Activated T-cell treated with anti-CD3 and anti-CD28 coated beads, Interleukin-2, amount 50 U/mL, for 4 hours (primary cell): ENCODE results near the gene SMC1B. TPM values are rescaled to one million over a fixed set of nuclear protein-coding genes. Genes with fewer than 3 reads are reported as not detected.
"Not testable (repeated sequence)": the region's sequence is repeated elsewhere in the genome, so short reads cannot be mapped to it uniquely, and the experiment has no call there.

Experiments
- ATAC-seq, 2 donors: fragments of 200-7000 bp; cut with Tn5 transposase; one replicate each; pipeline ENCODE4 v1.10.0; 2021
- DNase-seq: peaks from one replicate; pipeline ENCODE4 v3.0.0-alpha.2; 2020
- H3K27me3 Mint-ChIP-seq: one replicate; pipeline ENCODE4 v1.8.0; 2021; ENCODE audit warnings: low read depth, mixed read lengths
- H3K36me3 Mint-ChIP-seq: one replicate; pipeline ENCODE4 v1.8.0; 2022; ENCODE audit warnings: mixed read lengths; ENCODE audit not compliant: insufficient read depth
- H3K4me1 Mint-ChIP-seq: one replicate; pipeline ENCODE4 v1.8.0; 2021; ENCODE audit warnings: low read depth, mixed read lengths
- H3K4me3 Mint-ChIP-seq: one replicate; pipeline ENCODE4 v1.8.0; 2021; ENCODE audit warnings: mild to moderate bottlenecking, moderate library complexity, mixed read lengths
- H3K9me3 Mint-ChIP-seq: one replicate; pipeline ENCODE4 v1.8.0; 2021; ENCODE audit warnings: mixed read lengths
- total RNA-seq, 3 donors: library from RNA; stranded (reverse); gene quantifications; one replicate each; pipeline ENCODE4 v1.2.1, GENCODE V29; 2021

SMC1B gene
- total RNA-seq, 3 donors from 2014 or later = 0.13 to 0.24 (median 0.18) TPM

DNA sequence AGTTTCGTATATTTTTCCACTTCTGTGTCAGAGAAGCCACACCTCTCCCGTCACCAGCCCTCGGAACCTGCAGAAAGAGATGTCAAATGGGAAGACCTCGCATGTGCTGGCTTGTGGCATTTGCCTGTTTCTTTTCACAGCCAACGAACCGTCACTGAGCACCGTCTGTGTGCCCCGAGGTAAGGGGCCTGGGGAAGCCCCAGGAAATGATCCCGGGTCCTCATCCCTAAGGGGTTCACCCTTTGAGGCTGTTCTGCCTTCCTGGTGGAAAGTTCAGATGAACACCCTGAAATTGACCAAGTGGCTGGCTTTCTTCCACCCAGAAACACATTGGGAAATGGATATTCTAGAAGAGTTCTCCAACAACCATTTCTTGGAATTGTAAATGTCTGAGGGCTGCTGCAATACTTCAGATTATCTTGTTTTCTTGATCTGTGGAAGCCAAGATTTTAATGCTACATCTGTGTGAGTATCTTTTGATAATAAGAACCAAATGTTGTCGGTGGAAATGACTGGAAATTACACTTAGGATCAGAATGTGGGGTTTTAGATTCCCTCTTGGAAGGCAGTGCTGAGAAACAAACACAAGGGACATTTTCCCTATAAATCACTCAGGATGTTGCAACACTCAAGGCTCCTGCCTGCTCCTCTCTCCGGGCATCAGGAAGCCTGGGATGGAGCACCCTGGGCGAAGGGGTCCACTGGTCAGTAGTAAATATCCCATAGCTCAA is 37.7 kb upstream of the SMC1B start:
- no peak overlapping the region for H3K4me3 Mint-ChIP-seq
- ATAC-seq = no peak
- no peaks in the 10 kb centered on the region for H3K9me3 Mint-ChIP-seq
- no peaks in the 10 kb centered on the region for H3K4me1 Mint-ChIP-seq
- no peaks in the 10 kb centered on the region for H3K36me3 Mint-ChIP-seq
- no peak for DNase-seq
- peaks cover 10% of the 10 kb centered on the region for H3K27me3 Mint-ChIP-seq

DNA sequence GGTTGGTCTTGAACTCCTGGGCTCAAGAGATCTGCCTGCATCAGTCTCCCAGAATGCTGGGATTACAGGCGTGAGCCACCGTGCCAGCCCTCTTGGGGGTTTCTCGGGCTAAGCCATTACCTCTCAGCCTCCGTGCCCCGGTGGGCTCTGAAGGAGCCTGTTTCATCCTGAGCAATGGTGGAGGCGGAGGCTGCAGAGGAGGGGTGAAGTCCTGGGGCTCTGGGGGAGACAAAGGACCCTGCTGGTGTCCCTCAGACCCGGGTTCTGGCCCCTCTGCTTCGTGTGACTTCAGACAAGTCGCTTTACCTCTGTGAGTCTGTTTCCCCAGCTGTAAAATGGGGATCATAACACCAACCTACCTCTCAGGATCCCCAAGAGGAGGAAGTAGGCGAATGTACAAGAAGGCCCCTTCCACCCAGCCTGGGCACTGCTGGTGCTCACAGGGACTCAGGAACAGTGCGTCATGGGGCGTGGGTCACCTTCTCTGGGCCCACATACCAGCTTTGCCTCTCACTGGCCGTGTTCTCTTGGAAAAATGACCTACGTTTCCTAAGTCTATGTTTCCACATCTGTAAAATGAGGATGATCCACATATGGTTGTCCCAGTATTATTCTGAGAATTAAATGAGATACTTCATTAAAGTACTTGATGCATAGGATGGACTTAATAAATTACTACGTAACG is 36.8 kb upstream of the SMC1B start:
- H3K9me3 Mint-ChIP-seq = no peaks in the 10 kb centered on the region
- H3K36me3 Mint-ChIP-seq = no peaks in the 10 kb centered on the region
- DNase-seq = no peak
- H3K27me3 Mint-ChIP-seq = peaks cover 10% of the 10 kb centered on the region
- no peak for ATAC-seq
- no peaks in the 10 kb centered on the region for H3K4me1 Mint-ChIP-seq
- H3K4me3 Mint-ChIP-seq = no peak overlapping the region

DNA sequence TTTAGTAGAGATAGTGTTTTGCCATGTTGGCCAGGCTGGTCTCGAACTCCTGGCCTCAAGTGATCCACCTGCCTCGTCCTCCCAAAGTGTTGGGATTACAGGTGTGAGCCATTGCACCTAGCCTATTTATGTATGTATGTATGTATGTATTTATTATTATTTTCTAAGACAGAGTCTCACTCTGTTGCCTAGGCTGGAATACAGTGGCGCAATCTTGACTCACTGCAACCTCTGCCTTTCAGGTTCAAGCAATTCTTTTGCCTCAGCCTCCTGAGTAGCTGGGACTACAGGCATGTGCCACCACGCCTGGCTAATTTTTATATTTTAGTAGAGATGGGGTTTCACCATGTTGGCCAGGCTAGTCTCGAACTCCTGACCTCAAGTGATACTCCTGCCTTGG is 36.0 kb upstream of the SMC1B start:
- not testable (repeated sequence) for H3K27me3 Mint-ChIP-seq, H3K9me3 Mint-ChIP-seq, H3K4me3 Mint-ChIP-seq, ATAC-seq, H3K4me1 Mint-ChIP-seq, DNase-seq, H3K36me3 Mint-ChIP-seq

DNA sequence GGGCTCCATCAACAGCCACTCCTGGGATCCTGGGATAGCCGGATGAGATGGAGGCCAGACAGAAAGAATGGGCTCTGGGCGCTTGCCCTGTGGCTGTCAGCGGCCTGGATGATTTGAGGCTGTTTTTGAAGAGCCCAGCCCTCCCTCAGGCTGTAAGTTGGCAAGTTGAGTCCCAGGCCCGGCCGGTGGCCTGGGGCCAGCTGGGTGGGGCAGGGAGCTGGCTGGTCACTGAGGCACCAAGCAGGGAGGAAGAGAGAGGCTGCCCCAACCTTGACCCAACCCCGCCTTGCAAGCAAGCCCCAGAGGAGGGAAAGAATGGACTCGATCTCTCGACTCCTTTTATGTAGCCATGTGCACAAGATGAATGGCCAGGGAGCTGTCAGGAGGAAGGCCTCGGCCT is 35.0 kb upstream of the SMC1B start:
- Mint-ChIP-seq H3K36me3 (no peaks in the 10 kb centered on the region), H3K4me3 (no peak overlapping the region), H3K4me1 (no peaks in the 10 kb centered on the region), H3K27me3 (peaks cover 7% of the 10 kb centered on the region), H3K9me3 (no peaks in the 10 kb centered on the region)
- DNase-seq (no peak), ATAC-seq (no peak)

DNA sequence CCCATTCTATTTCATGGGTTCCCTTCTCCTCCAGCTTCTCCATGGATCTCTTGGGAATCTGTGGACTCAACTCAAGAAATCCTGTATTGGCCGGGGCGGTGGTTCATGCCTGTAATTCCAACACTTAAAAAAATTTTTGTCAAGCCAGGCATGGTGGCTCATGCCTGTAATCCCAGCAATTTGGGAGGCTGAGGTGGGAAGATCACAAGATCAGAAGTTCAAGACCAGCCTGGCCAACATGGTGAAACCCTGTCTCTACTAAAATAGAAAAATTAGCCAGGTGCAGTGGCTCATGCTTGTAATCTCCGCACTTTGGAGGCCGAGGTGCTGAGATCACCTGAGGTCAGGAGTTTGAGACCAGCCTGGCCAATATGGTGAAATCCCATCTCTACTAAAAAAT is 34.2 kb upstream of the SMC1B start:
- ATAC-seq, H3K4me1 Mint-ChIP-seq, H3K4me3 Mint-ChIP-seq, H3K9me3 Mint-ChIP-seq, DNase-seq, H3K27me3 Mint-ChIP-seq, H3K36me3 Mint-ChIP-seq: not testable (repeated sequence)

DNA sequence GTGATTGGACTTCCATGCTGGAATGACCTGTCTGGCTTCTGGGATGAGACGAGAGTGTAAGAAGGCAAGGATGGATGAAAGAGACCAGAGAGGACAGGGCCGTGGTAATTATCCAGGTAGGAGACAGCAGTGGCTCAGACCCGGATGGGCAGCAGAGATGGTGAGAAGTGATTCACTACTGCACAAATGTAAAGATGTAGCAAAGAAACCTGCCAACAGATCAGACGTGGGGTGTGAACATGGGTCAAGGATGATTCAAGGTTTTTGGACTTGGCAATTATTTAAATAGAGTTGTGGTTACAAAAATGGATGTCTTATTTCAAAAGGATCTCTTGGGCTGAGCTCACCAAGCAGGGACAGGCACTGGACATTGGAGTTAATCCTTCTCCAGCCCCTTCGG is 32.8 kb upstream of the SMC1B start:
- no peak overlapping the region for H3K4me3 Mint-ChIP-seq
- H3K36me3 Mint-ChIP-seq = no peaks in the 10 kb centered on the region
- DNase-seq (no peak), ATAC-seq (no peak)
- peaks cover 1% of the 10 kb centered on the region for H3K27me3 Mint-ChIP-seq
- peaks cover 1% of the 10 kb centered on the region for H3K4me1 Mint-ChIP-seq
- H3K9me3 Mint-ChIP-seq = no peaks in the 10 kb centered on the region

DNA sequence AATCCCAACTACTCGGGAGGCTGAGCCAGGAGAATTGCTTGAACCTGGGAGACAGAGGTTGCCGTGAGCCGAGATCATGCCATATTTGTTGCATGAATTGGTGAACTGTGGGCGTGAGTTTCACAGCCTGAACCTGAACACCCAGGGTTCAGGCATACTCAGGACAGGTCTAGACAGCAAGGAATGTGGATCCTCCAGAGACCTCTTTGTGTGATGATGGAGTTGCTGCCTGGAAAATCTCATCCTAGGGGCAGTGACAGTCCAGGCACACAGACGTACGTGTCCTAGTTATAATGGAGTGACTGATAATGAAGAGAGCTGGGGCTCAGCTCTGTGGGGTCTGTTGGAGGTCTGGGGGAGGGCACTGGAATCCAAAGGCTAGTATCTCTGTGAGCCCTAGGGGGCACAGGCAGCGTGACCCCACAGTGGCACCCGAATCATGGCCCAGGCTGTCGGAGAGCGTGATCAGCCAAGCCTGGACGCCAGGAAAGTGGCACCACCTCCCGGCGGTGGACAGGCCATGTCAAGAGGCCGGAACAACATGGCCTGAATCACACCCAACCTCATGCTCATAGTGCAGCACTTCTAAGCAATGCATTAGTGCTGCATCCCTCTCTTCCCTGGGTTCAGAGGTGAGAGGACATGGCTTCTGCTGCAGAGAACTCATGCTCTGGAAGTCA is 31.8 kb upstream of the SMC1B start:
- H3K36me3 Mint-ChIP-seq = no peaks in the 10 kb centered on the region
- DNase-seq (no peak), ATAC-seq (no peak)
- no peak overlapping the region for H3K4me3 Mint-ChIP-seq
- no peaks in the 10 kb centered on the region for H3K9me3 Mint-ChIP-seq
- H3K27me3 Mint-ChIP-seq = peaks cover 2% of the 10 kb centered on the region
- peaks cover 11% of the 10 kb centered on the region for H3K4me1 Mint-ChIP-seq

DNA sequence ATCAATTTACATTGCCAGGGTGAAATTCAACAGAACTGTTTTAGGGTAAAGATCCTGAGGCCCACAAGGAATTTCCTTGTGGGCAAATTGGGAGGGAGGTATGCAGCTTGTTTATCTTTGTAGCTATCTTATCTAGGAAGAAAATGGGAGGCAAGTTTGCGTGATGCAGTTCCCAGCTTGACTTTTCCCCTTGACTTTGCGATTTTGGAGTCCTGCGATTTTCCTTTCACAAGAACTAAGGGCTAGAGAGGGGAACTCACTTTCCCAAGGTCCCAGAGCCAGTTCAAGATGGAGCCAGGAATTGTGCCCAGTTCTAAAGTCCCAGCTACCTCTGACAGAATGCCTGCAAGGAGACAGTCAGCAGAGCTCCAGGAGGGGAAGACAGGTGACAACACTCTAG is 30.8 kb upstream of the SMC1B start:
- no peak for ATAC-seq
- Mint-ChIP-seq H3K4me1 (peaks cover 11% of the 10 kb centered on the region), H3K9me3 (no peaks in the 10 kb centered on the region), H3K4me3 (no peak overlapping the region), H3K36me3 (no peaks in the 10 kb centered on the region), H3K27me3 (peaks cover 2% of the 10 kb centered on the region)
- no peak for DNase-seq

DNA sequence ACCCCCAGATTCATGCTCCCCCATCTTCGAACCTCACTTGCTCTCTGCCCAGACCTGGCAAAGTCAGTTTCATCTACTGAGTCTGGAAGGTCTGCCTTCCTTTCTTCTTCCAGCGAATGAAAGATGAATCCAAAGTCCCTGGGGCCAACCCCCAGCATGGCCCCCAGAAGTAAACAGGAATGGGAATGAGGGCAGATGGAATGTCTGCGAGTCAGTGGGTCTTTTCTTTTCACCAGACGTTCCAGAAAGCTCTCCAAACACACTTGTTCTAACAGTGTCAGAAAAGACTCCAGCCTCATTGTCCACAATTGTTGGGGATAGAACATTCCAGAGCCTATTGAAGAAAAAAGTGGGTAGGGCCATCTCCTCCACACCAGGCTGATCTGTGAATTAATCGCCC is 28.7 kb upstream of the SMC1B start:
- no peak for ATAC-seq
- no peak for DNase-seq
- H3K4me3 Mint-ChIP-seq = no peak overlapping the region
- peaks cover 2% of the 10 kb centered on the region for H3K27me3 Mint-ChIP-seq
- peaks cover 12% of the 10 kb centered on the region for H3K4me1 Mint-ChIP-seq
- H3K36me3 Mint-ChIP-seq = no peaks in the 10 kb centered on the region
- H3K9me3 Mint-ChIP-seq = no peaks in the 10 kb centered on the region

DNA sequence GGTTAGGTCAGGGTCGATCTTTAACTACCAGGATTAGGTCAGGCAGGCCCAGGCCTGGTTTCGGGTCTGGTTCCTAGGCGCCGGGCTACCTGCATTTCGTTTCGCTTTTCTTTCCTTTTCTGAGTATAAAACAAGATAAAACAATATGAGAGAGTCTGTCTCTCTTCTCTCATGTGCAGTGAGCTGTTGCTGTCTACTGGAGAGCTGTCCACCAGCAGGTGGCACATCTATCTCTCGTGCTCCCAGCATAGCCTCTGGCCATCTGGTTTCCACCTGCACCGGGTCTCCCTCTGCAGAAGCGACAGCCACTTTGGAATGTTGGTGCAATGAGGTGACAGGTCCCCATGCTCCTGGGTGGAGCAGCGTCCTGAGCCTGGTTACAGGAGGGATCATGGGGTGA is 27.7 kb upstream of the SMC1B start:
- peak; percentile 70 to 76 for ATAC-seq
- H3K36me3 Mint-ChIP-seq = no peaks in the 10 kb centered on the region
- H3K4me3 Mint-ChIP-seq = peak overlapping the region; percentile 62
- no peaks in the 10 kb centered on the region for H3K9me3 Mint-ChIP-seq
- peaks cover 12% of the 10 kb centered on the region for H3K4me1 Mint-ChIP-seq
- no peak for DNase-seq
- peaks cover 2% of the 10 kb centered on the region for H3K27me3 Mint-ChIP-seq

DNA sequence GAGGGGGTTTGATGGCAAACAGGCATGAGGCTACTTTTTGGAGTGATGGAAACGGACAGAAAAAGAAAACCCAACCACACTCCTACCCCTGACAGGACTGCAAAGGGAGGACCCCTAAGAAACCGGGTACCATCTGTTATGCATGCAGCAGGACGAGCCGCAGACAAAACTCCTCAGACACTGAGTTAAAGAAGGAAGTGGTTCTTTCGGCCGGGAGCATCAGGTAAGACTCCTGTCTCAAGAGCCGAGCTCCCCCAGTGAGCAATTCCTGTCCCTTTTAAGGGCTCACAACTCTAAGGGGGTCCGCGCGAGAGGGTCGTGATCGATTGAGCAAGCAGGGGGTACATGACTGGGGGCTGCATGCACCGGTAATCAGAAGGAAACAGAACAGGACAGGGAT is 27.3 kb upstream of the SMC1B start:
- H3K27me3 Mint-ChIP-seq, DNase-seq, H3K9me3 Mint-ChIP-seq, ATAC-seq, H3K36me3 Mint-ChIP-seq: not testable (repeated sequence)
- Mint-ChIP-seq H3K4me1 (peaks cover 14% of the 10 kb centered on the region), H3K4me3 (peak overlapping the region; percentile 62)

DNA sequence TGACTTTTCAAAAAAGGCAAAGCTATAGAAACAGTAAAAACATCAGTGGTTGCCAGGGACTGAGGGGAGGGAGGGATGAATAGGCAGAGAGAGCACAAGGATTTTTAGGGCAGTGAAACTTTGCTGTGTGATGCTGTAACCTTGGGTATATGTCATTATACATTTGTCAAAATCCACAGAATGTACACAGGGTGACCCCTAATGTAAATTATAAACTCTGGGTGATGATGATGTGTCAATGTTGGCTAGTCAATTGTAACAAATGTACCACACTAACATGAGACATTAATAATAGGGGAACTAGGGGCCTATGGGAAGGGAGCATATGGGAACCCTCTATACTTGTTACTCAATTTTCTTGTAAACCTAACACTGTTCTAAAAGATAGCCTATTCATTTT is 24.9 kb upstream of the SMC1B start:
- H3K4me1 Mint-ChIP-seq = peaks cover 20% of the 10 kb centered on the region
- H3K27me3 Mint-ChIP-seq = peaks cover 2% of the 10 kb centered on the region
- no peaks in the 10 kb centered on the region for H3K9me3 Mint-ChIP-seq
- no peak overlapping the region for H3K4me3 Mint-ChIP-seq
- ATAC-seq (no peak), DNase-seq (no peak)
- H3K36me3 Mint-ChIP-seq = no peaks in the 10 kb centered on the region

DNA sequence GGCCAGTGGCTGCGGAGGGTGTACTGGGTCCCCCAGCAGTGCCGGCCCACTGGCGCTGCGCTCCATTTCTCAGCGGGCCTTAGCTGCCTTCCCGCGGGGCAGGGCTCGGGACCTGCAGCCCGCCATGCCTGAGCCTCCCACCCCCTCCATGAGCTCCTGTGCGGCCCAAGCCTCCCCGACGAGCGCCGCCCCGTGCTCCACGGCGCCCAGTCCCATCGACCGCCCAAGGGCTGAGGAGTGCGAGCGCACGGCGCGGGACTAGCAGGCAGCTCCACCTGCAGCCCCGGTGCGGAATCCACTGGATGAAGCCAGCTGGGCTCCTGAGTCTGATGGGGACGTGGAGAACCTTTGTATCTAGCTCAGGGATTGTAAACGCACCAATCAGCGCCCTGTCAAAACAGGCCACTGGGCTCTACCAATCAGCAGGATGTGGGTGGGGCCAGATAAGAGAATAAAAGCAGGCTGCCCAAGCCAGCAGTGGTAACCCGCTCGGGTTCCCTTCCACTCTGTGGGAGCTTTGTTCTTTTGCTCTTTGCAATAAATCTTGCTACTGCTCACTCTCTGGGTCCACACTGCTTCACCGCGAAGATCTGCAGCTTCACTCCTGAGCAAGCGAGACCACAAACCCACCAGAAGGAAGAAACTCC is 23.6 kb upstream of the SMC1B start:
- ATAC-seq, H3K9me3 Mint-ChIP-seq, H3K27me3 Mint-ChIP-seq, H3K36me3 Mint-ChIP-seq: not testable (repeated sequence)
- peak overlapping the region; percentile 16 for H3K4me3 Mint-ChIP-seq
- DNase-seq = peak; percentile 18
- peaks cover 20% of the 10 kb centered on the region for H3K4me1 Mint-ChIP-seq

DNA sequence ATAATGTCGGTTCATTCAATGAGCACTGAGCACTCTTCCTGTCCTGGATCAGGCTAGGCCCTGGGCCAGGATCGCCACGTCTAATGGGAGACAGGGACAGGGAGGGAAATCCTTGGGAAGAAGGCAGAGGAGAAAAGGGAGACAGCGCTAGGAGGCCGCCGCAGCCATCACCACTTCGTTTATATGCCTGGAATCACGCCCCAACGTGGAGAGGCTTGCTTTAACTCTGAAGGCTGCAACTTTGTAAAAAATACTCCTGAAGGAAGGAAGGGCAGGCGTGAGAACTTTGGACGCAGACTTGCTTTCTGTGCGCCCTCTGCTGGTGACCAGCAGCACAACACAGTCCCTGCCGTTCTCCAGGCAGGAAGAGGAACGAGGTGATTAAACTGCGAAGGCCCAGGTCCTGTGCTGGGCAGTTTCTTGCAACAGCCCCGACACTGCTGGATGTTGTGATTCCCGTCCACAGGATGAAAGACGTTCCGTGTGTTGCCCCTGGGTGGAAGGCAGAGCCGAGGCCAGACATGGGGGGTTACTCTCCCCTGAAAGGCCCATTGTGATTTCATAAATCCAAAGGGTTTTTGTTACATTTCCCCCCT is 22.2 kb upstream of the SMC1B start:
- no peak overlapping the region for H3K4me3 Mint-ChIP-seq
- H3K4me1 Mint-ChIP-seq = peaks cover 13% of the 10 kb centered on the region
- H3K27me3 Mint-ChIP-seq = no peaks in the 10 kb centered on the region
- ATAC-seq (peak; percentile 76 to 93), DNase-seq (peak; percentile 83)
- H3K36me3 Mint-ChIP-seq = no peaks in the 10 kb centered on the region
- H3K9me3 Mint-ChIP-seq = no peaks in the 10 kb centered on the region
